Calu3 (cell line): ENCODE data around the gene NYAP2. TPM values are rescaled to one million over a fixed set of nuclear protein-coding genes. Genes with fewer than 3 reads are reported as not detected.

Experiments
- BruUV-seq: library from RNA; stranded (reverse); fragments of 400-500 nt; replicated peaks from 2 replicates; lab custom pipeline; 2021; lab: Mats Ljungman, UMichigan
- CTCF ChIA-PET: fragments of 300-600 bp; sonication (Branson Sonifier 250); formaldehyde crosslinking; loops from one replicate; lab custom pipeline; 2022; ENCODE audit warnings: antibody characterized with exemption; lab: Charles Lee
- DNase-seq: peaks from one replicate; pipeline ENCODE4 v3.0.0; 2022
- H3K27ac Mint-ChIP-seq: one replicate; pipeline ENCODE4 v1.8.0; 2022; ENCODE audit warnings: mixed read lengths; ENCODE audit not compliant: unreplicated experiment
- H3K27me3 Mint-ChIP-seq: one replicate; pipeline ENCODE4 v1.8.0; 2022; ENCODE audit warnings: mixed read lengths; ENCODE audit not compliant: unreplicated experiment
- H3K36me3 Mint-ChIP-seq: one replicate; pipeline ENCODE4 v1.8.0; 2022; ENCODE audit warnings: mild to moderate bottlenecking, moderate library complexity, mixed read lengths; ENCODE audit not compliant: insufficient read depth, unreplicated experiment
- H3K4me1 Mint-ChIP-seq: one replicate; pipeline ENCODE4 v1.8.0; 2022; ENCODE audit warnings: mild to moderate bottlenecking, low read depth, mixed read lengths; ENCODE audit not compliant: unreplicated experiment
- H3K4me3 Mint-ChIP-seq: one replicate; pipeline ENCODE4 v1.8.0; 2022; ENCODE audit warnings: mild to moderate bottlenecking, low read depth, moderate library complexity, mixed read lengths; ENCODE audit not compliant: unreplicated experiment
- H3K9me3 Mint-ChIP-seq: one replicate; pipeline ENCODE4 v1.8.0; 2022; ENCODE audit warnings: low read depth, mixed read lengths; ENCODE audit not compliant: unreplicated experiment
- intact Hi-C: fragments of 100-400 bp; cut with micrococcal nuclease; formaldehyde crosslinking; loops from one replicate; pipeline ENCODE4 v1.10.0; 2022; ENCODE audit not compliant: unreplicated experiment
- total RNA-seq: library from RNA; stranded (reverse); gene quantifications from 2 replicates; pipeline ENCODE4 v1.2.3, GENCODE V29; 2022
- TF ChIP-seq, protein P1 (sequence below): fragments of 200-600 bp; IDR thresholded peaks from one replicate; pipeline ENCODE4 v1.8.0; 2022; ENCODE audit warnings: antibody characterized with exemption; ENCODE audit not compliant: unreplicated experiment

Gene NYAP2
- total RNA-seq, 1 experiment from 2014 or later = 0.07 TPM

DNA sequence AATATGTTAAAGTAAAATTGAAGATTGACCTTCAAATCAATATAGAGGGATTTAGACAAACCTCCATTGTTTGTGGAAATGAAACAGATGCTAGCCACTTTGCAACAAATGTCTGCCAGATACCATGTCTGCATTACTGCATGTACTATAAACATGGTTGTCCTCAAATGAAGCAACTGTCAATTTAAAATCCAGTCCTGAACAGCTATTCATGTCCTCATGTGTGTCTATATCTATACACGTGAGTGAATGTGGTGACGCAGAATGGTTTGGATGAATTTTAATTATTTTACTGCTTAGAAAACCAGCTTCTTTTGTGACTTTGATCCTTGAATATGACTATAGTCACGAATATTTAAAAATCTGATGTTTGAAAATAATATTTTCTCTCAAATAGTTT lies 71.5 kb downstream of the NYAP2 start:
- no peak for DNase-seq
- Mint-ChIP-seq H3K4me3 (no peak overlapping the region), H3K36me3 (peaks cover 28% of the 10 kb centered on the region), H3K27ac (no peak overlapping the region), H3K4me1 (peaks cover 74% of the 10 kb centered on the region), H3K9me3 (peaks cover 6% of the 10 kb centered on the region), H3K27me3 (no peaks in the 10 kb centered on the region)
- CTCF ChIA-PET = interaction anchor here (1.4 kb wide), 1 partner anchor 8 kb away, joined by 3 read pairs; no protein-coding TSS in a partner anchor
- TF ChIP-seq, protein P1, sequence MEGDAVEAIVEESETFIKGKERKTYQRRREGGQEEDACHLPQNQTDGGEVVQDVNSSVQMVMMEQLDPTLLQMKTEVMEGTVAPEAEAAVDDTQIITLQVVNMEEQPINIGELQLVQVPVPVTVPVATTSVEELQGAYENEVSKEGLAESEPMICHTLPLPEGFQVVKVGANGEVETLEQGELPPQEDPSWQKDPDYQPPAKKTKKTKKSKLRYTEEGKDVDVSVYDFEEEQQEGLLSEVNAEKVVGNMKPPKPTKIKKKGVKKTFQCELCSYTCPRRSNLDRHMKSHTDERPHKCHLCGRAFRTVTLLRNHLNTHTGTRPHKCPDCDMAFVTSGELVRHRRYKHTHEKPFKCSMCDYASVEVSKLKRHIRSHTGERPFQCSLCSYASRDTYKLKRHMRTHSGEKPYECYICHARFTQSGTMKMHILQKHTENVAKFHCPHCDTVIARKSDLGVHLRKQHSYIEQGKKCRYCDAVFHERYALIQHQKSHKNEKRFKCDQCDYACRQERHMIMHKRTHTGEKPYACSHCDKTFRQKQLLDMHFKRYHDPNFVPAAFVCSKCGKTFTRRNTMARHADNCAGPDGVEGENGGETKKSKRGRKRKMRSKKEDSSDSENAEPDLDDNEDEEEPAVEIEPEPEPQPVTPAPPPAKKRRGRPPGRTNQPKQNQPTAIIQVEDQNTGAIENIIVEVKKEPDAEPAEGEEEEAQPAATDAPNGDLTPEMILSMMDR = no peak
- BruUV-seq = no TSS peak
- intact Hi-C loops = loop anchor here (10.0 kb wide), 2 partner anchors 186 to 346 kb away; no protein-coding TSS in a partner anchor

DNA sequence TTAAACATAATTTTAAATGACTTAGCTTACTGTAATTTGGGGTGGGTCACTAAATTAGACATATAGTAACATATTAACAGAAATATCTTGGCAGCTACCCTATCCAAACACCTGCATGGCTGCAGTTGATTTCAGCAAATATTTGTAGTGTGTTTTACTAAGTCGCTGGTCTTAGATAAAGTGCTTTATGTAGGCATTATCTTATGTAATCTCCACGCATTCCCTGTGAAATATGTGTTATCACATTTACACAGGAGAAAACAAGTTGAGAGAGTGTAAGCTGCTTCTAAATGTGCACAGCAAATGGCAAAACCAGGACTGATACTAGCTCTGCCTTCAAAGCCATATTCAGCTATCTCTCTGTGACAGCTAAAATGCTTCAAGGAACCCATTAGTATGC lies 72.0 kb downstream of the NYAP2 start:
- intact Hi-C loops = loop anchor here (10.0 kb wide), 2 partner anchors 187 to 347 kb away; no protein-coding TSS in a partner anchor
- TF ChIP-seq, protein P1 = no peak
- no peak for DNase-seq
- peaks cover 6% of the 10 kb centered on the region for H3K9me3 Mint-ChIP-seq
- H3K27ac Mint-ChIP-seq = peak overlapping the region; percentile 50
- H3K4me3 Mint-ChIP-seq = no peak overlapping the region
- peaks cover 72% of the 10 kb centered on the region for H3K4me1 Mint-ChIP-seq
- no TSS peak for BruUV-seq
- CTCF ChIA-PET = interaction anchor here (1.4 kb wide), 1 partner anchor 9 kb away, joined by 3 read pairs; no protein-coding TSS in a partner anchor
- H3K36me3 Mint-ChIP-seq = peaks cover 26% of the 10 kb centered on the region
- H3K27me3 Mint-ChIP-seq = no peaks in the 10 kb centered on the region

DNA sequence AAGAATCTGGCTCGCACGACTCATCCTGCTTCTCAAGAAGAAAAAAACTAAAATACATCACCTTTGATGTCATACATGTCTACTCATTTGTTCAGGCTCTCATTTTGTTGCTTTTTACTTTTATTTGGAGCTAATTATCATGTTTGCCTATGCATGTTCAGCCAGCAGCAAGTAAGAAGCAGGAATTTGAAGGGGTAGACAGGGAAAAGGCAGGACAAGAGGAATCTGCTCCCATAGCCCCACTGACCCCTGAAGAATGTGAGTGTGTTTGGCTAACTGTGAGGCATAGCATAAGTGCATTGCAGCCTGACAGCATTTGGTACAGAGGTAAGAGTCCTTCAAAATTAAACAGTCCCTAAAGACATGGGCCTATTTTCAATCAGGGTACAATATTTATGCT lies 72.7 kb downstream of the NYAP2 start:
- Mint-ChIP-seq H3K4me1 (peaks cover 65% of the 10 kb centered on the region), H3K27me3 (no peaks in the 10 kb centered on the region), H3K9me3 (peaks cover 6% of the 10 kb centered on the region), H3K36me3 (peaks cover 20% of the 10 kb centered on the region), H3K4me3 (no peak overlapping the region), H3K27ac (peak overlapping the region; percentile 50)
- no TSS peak for BruUV-seq
- no peak for DNase-seq
- intact Hi-C loops = loop anchor here (10.0 kb wide), 2 partner anchors 187 to 347 kb away; no protein-coding TSS in a partner anchor
- CTCF ChIA-PET = interaction anchor here (1.4 kb wide), 1 partner anchor 10 kb away, joined by 3 read pairs; no protein-coding TSS in a partner anchor
- TF ChIP-seq, protein P1 = no peak

DNA sequence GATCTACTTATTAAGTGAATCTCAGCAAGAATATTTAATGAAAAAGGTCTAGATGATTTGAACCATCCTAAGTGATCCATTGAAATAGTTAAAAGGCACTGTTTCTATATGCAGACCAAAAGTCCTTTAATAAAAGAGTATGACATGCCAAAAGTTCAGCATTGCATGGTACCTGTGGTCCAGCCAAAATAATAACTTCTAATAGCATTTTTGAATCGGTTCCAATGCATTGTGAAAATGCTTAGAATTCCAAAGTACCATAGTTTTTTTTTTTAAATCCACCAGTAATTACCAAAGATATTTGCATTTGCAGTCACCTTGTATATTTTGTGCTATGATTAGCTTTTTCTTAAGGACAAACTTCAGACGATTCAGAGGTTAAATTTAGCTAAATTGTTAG lies 79.9 kb downstream of the NYAP2 start:
- Mint-ChIP-seq H3K27ac (no peak overlapping the region), H3K9me3 (no peaks in the 10 kb centered on the region), H3K36me3 (peaks cover 6% of the 10 kb centered on the region), H3K27me3 (no peaks in the 10 kb centered on the region), H3K4me3 (no peak overlapping the region), H3K4me1 (peaks cover 44% of the 10 kb centered on the region)
- intact Hi-C loops = loop anchor here (5.0 to 10.0 kb wide), 3 partner anchors 33 to 355 kb away; no protein-coding TSS in a partner anchor
- no TSS peak for BruUV-seq
- TF ChIP-seq, protein P1 = no peak
- no peak for DNase-seq
- CTCF ChIA-PET = no interaction called here
